HEK293 (cell line): ENCODE results near the gene ENO3.

Experiments used
- GFI1B ChIP-seq: fragments of 450-650 bp; formaldehyde crosslinking; IDR thresholded peaks from 2 replicates; pipeline ENCODE4 v1.5.1; 2016; ENCODE audit warnings: missing biosample characterization, missing genetic modification characterization
- GLI4 ChIP-seq: fragments of 450-650 bp; formaldehyde crosslinking; IDR thresholded peaks from 2 replicates; pipeline ENCODE4 v1.5.1; 2016; ENCODE audit warnings: missing biosample characterization, missing genetic modification characterization
- GLIS1 ChIP-seq: fragments of 450-650 bp; formaldehyde crosslinking; IDR thresholded peaks from 2 replicates; pipeline ENCODE4 v1.5.1; 2016; ENCODE audit warnings: missing biosample characterization, missing genetic modification characterization
- KLF1 ChIP-seq: fragments of 450-650 bp; formaldehyde crosslinking; IDR thresholded peaks from 2 replicates; pipeline ENCODE4 v1.5.1; 2016; ENCODE audit warnings: missing biosample characterization, missing genetic modification characterization
- SALL2 ChIP-seq: fragments of 450-650 bp; formaldehyde crosslinking; IDR thresholded peaks from 2 replicates; pipeline ENCODE4 v1.5.0; 2017; ENCODE audit warnings: missing biosample characterization, mild to moderate bottlenecking, missing genetic modification characterization, borderline replicate concordance
- SP3 ChIP-seq: fragments of 450-650 bp; formaldehyde crosslinking; IDR thresholded peaks from 2 replicates; pipeline ENCODE4 v1.5.1; 2016; ENCODE audit warnings: missing biosample characterization, missing genetic modification characterization
- YY1 ChIP-seq: fragments of 450-650 bp; formaldehyde crosslinking; IDR thresholded peaks from 2 replicates; pipeline ENCODE4 v1.5.1; 2018; ENCODE audit warnings: missing biosample characterization, missing genetic modification characterization
- ZNF239 ChIP-seq: fragments of 450-650 bp; formaldehyde crosslinking; IDR thresholded peaks from 2 replicates; pipeline ENCODE4 v1.5.1; 2016; ENCODE audit warnings: missing biosample characterization, missing genetic modification characterization
- ZNF274 ChIP-seq, 2 experiments: fragments of 200-500 bp in 1 of 2; fragments of 450-650 bp in 1 of 2; sonication (Bioruptor generic) in 1 of 2; formaldehyde crosslinking in 1 of 2; IDR thresholded peaks; 2 replicates each; pipeline versions ENCODE4 v1.5.1 to v1.6.1; 2014 to 2016; ENCODE audit warnings: borderline replicate concordance in 1 of 2, inconsistent platforms in 1 of 2, low read length in 1 of 2, missing biosample characterization in 1 of 2, missing genetic modification characterization in 1 of 2
- ZNF292 ChIP-seq: fragments of 450-650 bp; formaldehyde crosslinking; IDR thresholded peaks from 2 replicates; pipeline ENCODE4 v1.5.1; 2016; ENCODE audit warnings: low read depth, missing biosample characterization, missing genetic modification characterization, borderline replicate concordance
- ZNF311 ChIP-seq: fragments of 450-650 bp; formaldehyde crosslinking; IDR thresholded peaks from 2 replicates; pipeline ENCODE4 v1.5.1; 2017; ENCODE audit warnings: missing biosample characterization, missing genetic modification characterization, borderline replicate concordance
- ZNF335 ChIP-seq: fragments of 450-650 bp; formaldehyde crosslinking; conservative IDR thresholded peaks from 2 replicates; pipeline ENCODE4 v1.5.1; 2016; ENCODE audit warnings: missing biosample characterization, missing genetic modification characterization
- ZNF341 ChIP-seq: fragments of 450-650 bp; formaldehyde crosslinking; IDR thresholded peaks from 2 replicates; pipeline ENCODE4; 2016; ENCODE audit warnings: low read depth, missing biosample characterization, missing genetic modification characterization
- ZNF521 ChIP-seq: fragments of 450-650 bp; formaldehyde crosslinking; IDR thresholded peaks from 2 replicates; pipeline ENCODE4 v1.5.1; 2017; ENCODE audit warnings: missing biosample characterization, mild to moderate bottlenecking, missing genetic modification characterization
- ZNF76 ChIP-seq: fragments of 450-650 bp; formaldehyde crosslinking; IDR thresholded peaks from 2 replicates; pipeline ENCODE4; 2016; ENCODE audit warnings: low read depth, missing biosample characterization, missing genetic modification characterization, borderline replicate concordance
- ZSCAN23 ChIP-seq: fragments of 450-650 bp; formaldehyde crosslinking; IDR thresholded peaks from 2 replicates; pipeline ENCODE4 v1.5.1; 2016; ENCODE audit warnings: missing biosample characterization, missing genetic modification characterization
- ZSCAN30 ChIP-seq: fragments of 450-650 bp; IDR thresholded peaks from 2 replicates; pipeline ENCODE4 v1.5.1; 2018; ENCODE audit warnings: missing biosample characterization, mild to moderate bottlenecking, missing genetic modification characterization, moderate library complexity
- TF ChIP-seq, protein P1 (sequence below): fragments of 450-650 bp; formaldehyde crosslinking; IDR thresholded peaks from 2 replicates; pipeline ENCODE4 v1.5.1; 2017; ENCODE audit warnings: missing biosample characterization, missing genetic modification characterization
- TF ChIP-seq, protein P2 (sequence below): fragments of 450-650 bp; formaldehyde crosslinking; IDR thresholded peaks from 2 replicates; pipeline ENCODE4 v1.5.1; 2016; ENCODE audit warnings: missing biosample characterization, missing genetic modification characterization
- TF ChIP-seq, protein P3 (sequence below): fragments of 450-650 bp; formaldehyde crosslinking; IDR thresholded peaks from 2 replicates; pipeline ENCODE4 v1.5.1; 2017; ENCODE audit warnings: missing biosample characterization, missing genetic modification characterization
- TF ChIP-seq, protein P4 (sequence below): fragments of 450-650 bp; formaldehyde crosslinking; IDR thresholded peaks from 2 replicates; pipeline ENCODE4 v1.5.0; 2017; ENCODE audit warnings: missing biosample characterization, missing genetic modification characterization, borderline replicate concordance

ENO3 gene

DNA sequence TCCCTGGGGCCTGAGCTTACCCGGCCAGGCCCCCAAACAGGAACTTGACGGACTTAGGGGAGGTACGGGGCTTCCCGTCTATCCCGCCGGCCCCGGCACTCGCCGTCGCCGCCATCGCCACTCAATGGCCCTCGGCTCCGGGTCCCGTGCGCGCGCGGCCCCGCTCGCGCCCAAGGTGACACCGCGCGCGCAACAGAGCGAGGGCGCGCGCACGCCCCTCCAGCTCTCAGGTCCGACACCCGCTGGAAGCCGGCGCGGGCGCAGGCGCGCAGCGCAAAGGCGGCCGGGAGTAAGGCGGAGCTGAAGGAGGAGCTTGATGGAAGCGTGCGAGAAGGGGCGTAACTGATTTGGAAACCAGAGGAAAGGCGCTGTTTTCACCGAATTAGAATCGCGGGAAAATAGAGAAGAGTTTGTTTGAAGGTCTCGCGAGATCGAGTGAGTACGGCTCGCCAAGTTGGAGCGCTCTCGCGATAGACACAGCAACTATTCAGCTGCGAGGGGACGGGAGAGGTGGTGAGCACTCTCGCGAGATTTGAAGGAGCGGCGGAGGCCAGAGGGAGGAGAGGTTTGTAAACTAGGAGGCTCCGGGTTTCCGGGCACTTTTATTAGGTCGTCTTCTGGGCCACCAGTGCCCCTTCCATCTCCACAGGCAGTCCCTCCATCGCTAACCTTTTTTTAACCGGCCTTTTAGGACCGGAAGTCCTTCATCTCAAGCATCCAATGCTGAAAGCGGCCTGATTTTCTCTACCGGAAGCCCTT, 10.9 kb upstream of the ENO3 start, which contains the start of the genes RNF167 and SLC25A11 (continued):
- TF ChIP-seq ZNF292 (tag by site-specific recombination) (no peak), GLI4 (tag by site-specific recombination) (no peak), ZNF521 (tag by site-specific recombination) (no peak), ZNF274 (IDR thresholded peaks at IDR 0.05; ENCODE audit: low read length) (no peak), ZNF274 (tag by site-specific recombination; IDR thresholded peaks at IDR 0.05; ENCODE audit: borderline replicate concordance) (no peak), ZSCAN23 (tag by site-specific recombination) (0 out of 2 replicates have a peak, but pooled peaks have one; percentile 25), SP3 (tag by site-specific recombination) (peak; percentile 94), SALL2 (tag by site-specific recombination) (no peak), ZNF335 (peak; percentile 98), YY1 (tag by site-specific recombination) (peak; percentile 92), ZNF341 (tag by site-specific recombination) (peak; percentile 71), ZSCAN30 (tag by site-specific recombination) (peak; percentile 80), GFI1B (no peak), ZNF76 (tag by site-specific recombination) (peak; percentile 78), ZNF239 (tag by site-specific recombination) (no peak), KLF1 (tag by site-specific recombination) (0 out of 2 replicates have a peak, but pooled peaks have one; percentile 22), GLIS1 (tag by site-specific recombination) (no peak), ZNF311 (tag by site-specific recombination) (no peak)
- TF ChIP-seq, protein P1, sequence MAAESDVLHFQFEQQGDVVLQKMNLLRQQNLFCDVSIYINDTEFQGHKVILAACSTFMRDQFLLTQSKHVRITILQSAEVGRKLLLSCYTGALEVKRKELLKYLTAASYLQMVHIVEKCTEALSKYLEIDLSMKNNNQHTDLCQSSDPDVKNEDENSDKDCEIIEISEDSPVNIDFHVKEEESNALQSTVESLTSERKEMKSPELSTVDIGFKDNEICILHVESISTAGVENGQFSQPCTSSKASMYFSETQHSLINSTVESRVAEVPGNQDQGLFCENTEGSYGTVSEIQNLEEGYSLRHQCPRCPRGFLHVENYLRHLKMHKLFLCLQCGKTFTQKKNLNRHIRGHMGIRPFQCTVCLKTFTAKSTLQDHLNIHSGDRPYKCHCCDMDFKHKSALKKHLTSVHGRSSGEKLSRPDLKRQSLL: 0 out of 2 replicates have a peak, but pooled peaks have one; percentile 68
- TF ChIP-seq, protein P2, sequence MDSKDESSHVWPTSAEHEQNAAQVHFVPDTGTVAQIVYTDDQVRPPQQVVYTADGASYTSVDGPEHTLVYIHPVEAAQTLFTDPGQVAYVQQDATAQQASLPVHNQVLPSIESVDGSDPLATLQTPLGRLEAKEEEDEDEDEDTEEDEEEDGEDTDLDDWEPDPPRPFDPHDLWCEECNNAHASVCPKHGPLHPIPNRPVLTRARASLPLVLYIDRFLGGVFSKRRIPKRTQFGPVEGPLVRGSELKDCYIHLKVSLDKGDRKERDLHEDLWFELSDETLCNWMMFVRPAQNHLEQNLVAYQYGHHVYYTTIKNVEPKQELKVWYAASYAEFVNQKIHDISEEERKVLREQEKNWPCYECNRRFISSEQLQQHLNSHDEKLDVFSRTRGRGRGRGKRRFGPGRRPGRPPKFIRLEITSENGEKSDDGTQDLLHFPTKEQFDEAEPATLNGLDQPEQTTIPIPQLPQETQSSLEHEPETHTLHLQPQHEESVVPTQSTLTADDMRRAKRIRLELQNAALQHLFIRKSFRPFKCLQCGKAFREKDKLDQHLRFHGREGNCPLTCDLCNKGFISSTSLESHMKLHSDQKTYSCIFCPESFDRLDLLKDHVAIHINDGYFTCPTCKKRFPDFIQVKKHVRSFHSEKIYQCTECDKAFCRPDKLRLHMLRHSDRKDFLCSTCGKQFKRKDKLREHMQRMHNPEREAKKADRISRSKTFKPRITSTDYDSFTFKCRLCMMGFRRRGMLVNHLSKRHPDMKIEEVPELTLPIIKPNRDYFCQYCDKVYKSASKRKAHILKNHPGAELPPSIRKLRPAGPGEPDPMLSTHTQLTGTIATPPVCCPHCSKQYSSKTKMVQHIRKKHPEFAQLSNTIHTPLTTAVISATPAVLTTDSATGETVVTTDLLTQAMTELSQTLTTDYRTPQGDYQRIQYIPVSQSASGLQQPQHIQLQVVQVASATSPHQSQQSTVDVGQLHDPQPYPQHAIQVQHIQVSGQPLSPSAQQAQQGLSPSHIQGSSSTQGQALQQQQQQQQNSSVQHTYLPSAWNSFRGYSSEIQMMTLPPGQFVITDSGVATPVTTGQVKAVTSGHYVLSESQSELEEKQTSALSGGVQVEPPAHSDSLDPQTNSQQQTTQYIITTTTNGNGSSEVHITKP (tag by site-specific recombination): peak; percentile 76
- TF ChIP-seq, protein P3, sequence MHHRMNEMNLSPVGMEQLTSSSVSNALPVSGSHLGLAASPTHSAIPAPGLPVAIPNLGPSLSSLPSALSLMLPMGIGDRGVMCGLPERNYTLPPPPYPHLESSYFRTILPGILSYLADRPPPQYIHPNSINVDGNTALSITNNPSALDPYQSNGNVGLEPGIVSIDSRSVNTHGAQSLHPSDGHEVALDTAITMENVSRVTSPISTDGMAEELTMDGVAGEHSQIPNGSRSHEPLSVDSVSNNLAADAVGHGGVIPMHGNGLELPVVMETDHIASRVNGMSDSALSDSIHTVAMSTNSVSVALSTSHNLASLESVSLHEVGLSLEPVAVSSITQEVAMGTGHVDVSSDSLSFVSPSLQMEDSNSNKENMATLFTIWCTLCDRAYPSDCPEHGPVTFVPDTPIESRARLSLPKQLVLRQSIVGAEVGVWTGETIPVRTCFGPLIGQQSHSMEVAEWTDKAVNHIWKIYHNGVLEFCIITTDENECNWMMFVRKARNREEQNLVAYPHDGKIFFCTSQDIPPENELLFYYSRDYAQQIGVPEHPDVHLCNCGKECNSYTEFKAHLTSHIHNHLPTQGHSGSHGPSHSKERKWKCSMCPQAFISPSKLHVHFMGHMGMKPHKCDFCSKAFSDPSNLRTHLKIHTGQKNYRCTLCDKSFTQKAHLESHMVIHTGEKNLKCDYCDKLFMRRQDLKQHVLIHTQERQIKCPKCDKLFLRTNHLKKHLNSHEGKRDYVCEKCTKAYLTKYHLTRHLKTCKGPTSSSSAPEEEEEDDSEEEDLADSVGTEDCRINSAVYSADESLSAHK (tag by site-specific recombination): no peak
- TF ChIP-seq, protein P4, sequence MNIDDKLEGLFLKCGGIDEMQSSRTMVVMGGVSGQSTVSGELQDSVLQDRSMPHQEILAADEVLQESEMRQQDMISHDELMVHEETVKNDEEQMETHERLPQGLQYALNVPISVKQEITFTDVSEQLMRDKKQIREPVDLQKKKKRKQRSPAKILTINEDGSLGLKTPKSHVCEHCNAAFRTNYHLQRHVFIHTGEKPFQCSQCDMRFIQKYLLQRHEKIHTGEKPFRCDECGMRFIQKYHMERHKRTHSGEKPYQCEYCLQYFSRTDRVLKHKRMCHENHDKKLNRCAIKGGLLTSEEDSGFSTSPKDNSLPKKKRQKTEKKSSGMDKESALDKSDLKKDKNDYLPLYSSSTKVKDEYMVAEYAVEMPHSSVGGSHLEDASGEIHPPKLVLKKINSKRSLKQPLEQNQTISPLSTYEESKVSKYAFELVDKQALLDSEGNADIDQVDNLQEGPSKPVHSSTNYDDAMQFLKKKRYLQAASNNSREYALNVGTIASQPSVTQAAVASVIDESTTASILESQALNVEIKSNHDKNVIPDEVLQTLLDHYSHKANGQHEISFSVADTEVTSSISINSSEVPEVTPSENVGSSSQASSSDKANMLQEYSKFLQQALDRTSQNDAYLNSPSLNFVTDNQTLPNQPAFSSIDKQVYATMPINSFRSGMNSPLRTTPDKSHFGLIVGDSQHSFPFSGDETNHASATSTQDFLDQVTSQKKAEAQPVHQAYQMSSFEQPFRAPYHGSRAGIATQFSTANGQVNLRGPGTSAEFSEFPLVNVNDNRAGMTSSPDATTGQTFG (tag by site-specific recombination): no peak
- TF ChIP-seq, all 188 proteins: peak for 43
